GM18511 (cell line): ENCODE data around the gene EPHA6.

ENCODE experiments used
- ATAC-seq: cut with Tn5 transposase; IDR thresholded peaks from one replicate; pipeline ENCODE4 v1.9.1; 2021; ENCODE audit warnings: mild to moderate bottlenecking, moderate library complexity; ENCODE audit not compliant: unreplicated experiment

The EPHA6 gene

DNA sequence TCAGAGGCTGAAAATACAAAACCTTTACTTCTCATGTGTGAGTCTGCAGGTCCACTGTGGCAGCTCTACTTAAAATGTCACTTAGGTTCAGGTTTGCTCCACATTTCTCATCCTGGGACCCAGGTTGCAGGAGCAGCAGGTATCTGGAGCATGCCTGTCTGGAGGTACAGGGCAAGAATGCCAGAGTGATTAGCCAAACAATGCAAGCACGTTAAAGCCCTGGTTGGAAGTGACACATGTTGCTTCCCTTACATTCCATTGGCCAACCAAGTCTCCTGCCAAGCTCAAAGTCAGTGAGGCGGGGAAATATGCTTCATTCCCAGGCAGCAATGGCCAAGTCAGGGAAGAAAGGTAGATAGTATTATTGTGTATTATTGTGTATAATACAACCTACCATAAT lies 873.3 kb downstream of the EPHA6 start:
- no peak for ATAC-seq

DNA sequence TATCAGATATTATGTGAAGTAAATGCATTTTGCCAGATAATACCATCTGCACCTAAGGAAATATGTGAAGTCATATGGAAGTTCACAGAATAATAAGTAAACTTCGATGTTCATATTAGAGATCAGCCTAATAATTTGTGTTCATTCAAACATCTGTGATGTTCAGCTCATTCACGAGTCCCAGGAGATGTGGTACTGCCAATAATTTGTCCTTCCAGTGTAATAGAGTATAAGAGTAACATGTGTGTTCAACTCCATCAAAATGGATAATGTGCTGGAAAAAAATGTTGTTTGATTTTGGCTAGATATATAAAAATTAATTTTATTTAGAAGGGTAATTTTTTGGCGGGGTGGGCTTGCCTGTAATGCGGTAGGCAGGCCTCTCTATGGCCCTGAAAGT lies 874.7 kb downstream of the EPHA6 start:
- no peak for ATAC-seq

DNA sequence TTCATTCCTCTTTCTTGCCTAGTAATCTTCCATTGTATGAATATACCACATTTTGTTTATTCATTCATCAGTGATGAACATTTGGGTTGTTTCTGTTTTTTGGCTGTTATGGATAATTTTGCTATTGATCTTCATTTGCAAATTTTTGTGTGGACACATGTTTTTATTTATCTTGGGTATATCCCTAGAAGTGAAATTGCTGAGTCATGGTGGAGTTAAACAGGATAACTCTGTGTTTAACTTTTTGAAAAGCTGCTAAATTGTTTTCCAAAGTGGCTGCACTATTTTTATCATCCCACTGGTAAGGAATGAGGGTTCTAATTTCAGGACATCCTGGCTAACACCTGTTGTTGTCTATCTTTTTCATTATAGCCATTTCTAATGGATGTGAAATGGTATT lies 875.6 kb downstream of the EPHA6 start:
- ATAC-seq = no peak

GRCh38 chr3:97691354-97691753 lies 877.0 kb downstream of the EPHA6 start:
- ATAC-seq = peak; percentile 80

DNA sequence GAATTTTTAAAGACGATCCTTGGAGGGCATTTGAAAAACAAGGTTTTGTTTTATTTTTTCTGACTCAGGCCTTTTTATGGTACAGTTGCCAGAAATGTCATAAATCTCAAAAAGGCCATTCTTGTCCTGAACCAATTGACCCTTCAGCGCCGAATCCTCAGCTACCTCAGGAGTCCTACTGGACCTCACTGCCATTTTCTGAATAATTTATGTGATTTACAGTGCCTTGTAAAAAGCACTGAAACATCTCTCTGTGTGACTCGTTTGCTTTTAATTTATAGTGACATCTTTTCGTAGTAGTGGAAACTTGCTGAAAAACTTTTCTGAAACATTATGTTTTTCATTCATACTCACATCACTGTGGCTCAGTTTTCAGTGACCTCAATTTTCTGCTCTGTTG lies 878.0 kb downstream of the EPHA6 start:
- no peak for ATAC-seq

- no peak for ATAC-seq
Measured at GRCh38 chr3:97692831-97693230, 878.4 kb downstream of the EPHA6 start.

- no peak for ATAC-seq
Measured at GRCh38 chr3:97694876-97695275, 880.5 kb downstream of the EPHA6 start.

DNA sequence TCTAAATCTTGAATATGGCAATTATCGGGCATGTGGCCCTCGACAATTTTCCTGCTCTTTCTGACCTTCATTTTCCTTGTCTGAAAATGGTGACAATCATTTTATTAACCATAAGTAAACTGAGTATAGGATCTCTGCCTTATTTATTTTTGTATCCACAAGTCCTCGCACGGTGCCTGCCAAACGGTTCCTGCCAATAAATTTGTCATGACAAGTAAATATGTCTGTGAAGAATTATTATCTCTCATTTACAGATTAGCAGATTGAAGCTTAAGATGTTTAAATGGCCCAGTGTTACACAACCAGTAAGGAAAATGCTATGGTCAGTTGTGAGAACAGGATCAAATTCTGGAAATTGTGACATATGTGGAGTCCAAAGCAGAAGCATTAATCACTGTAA lies 884.3 kb downstream of the EPHA6 start:
- ATAC-seq = no peak

DNA sequence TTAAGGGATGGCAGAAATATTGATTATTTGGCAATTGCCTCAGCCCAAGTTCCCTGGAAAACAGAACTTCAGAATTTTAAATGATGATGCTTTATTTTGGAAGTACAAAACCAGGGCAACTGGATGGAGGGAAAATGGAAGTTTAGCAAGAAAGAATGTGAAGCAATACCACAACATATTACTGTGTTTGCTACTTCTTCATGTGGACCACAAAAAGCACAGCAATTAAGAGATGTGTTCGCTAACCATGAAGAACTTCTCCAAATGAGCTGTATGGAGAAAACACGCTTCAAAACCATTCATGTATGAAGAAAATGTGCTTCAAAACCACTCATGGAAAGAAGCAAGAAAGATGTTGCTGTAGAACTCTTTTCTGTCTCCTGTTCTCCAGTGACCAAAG lies 885.5 kb downstream of the EPHA6 start:
- no peak for ATAC-seq

DNA sequence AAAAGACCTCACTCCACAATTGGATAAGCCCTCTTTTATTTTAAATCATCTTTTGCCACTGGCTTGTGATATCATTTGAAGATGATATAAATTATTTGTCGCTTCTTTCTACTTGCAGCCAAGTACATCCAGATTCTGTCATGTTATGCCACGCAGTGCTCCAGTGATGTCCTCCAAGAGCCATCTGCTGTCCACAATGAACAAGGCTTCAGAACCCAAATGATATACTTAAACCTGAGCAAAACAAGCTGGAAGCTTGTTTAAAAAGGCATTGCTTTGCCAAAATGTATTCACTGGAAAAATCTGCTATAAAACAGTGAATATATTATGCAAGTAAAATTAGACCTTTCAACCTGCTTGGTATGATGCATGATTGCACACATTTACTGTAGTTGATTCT lies 891.4 kb downstream of the EPHA6 start:
- ATAC-seq = no peak

- no peak for ATAC-seq
Measured at GRCh38 chr3:97706226-97706625, 891.8 kb downstream of the EPHA6 start.

DNA sequence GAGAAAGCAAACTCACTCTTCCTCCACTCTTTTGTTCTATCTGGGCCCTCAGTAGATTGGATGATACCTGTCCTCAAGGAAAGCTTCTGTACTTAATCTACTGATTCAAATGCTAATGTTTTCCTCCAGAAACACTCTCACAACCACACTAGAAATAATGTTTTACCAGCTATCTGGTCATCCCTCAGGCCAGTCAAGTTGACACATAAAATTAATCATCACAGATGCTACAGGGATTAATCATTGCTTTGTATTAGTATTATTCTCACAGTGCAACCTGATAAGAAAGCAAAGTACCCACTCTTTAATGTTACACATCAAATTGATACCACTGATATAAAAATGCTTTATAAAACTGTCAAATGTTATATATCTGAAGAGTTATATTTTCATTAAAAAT lies 897.3 kb downstream of the EPHA6 start:
- ATAC-seq = no peak

- no peak for ATAC-seq
Measured at GRCh38 chr3:97712919-97713318, 898.5 kb downstream of the EPHA6 start.

DNA sequence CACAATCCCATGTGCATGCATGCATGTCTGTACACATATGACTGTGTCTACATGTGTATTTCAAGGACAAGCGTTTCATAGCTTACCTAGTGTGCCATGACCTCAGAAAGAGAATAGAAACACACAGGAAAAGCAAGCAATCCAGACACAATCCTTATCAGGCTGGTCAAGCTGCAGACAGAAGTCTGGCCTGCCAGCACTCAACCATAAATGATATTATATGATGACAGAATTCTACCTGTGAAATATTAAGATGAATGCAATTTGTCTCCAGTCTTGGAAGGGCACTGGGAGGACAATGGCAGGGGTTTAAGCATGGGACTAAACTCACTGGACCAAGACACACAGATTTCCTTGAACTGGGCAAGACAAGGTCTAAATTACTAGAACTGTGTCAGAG lies 899.2 kb downstream of the EPHA6 start:
- no peak for ATAC-seq

- peak; percentile 90 for ATAC-seq
Measured at GRCh38 chr3:97719156-97719821, 904.9 kb downstream of the EPHA6 start.

- ATAC-seq = no peak
Measured at GRCh38 chr3:97720417-97720816, 906.0 kb downstream of the EPHA6 start.

- ATAC-seq = no peak
Measured at GRCh38 chr3:97721446-97721845, 907.1 kb downstream of the EPHA6 start.

DNA sequence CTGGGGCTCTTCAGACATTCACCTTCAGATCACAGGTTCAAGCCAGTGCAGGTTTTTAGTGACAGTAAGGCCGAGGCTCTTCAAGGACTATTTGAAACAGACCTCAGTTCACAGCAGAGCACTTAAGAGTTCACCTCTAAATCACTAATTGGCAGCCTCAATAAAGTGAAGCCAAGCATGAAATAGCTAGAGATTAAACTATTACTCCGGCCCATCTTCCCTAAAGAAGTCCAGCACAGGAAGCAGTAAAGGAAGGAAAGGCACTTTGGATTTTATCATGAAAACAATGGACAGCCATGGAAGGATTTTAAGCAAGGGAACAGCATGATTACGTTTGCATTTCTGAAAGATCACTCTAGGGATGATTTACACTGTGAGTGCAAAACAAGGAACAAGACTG lies 922.5 kb downstream of the EPHA6 start:
- ATAC-seq = no peak

DNA sequence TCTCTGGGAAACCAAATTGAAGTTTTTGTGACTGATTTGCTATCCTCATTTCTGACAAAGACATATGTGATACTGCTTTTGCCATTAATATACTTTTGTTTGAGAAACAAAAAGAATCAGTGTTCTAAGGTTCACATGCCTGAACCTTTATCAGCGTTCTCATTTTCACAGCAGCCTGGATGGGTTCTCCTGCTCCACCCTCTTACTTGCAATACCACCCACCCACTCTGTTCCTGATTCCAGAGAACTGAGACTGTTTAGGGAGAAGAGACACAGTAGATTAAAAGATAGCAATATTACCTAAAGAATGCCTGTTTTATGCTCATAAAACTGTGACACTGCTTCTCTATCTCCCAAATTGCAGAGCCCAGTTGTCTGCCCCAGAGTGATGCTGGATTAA lies 924.4 kb downstream of the EPHA6 start:
- ATAC-seq = no peak

DNA sequence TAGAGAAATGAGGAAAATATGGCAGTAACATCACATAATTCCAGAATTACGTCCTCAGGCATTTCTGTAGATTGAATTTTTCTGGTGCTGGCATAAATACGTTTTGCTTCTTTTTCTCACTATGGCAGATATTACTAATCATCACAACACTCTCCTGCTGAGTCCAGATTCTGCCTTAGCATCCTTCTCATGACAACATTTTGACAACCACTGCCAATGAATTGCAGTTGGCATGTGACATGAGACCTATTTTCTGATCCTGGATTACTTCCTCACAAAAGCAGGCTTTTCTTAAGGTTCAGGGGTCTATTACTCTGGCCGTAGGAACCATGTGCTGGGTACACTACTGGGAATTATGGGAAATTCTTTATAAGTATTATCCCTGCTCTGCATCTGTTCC lies 927.6 kb downstream of the EPHA6 start:
- no peak for ATAC-seq

DNA sequence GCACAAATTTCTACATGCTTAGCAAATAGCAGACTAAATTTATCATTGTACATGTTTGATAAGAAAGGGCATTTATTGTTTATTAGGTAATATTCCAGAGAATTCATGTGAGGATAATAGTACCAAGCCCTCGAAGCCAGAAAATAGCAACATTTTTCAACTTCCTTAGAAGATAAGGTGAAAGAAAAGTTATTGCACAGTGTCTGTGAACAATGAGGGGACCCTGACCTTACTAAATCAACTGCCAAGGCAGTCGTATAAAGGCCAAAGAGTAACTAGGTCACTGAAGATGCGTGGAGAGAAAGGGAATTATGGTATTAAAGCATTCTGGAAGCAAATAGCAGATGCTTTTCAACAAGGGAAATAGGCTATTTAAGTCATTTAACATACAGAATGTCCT lies 929.9 kb downstream of the EPHA6 start:
- no peak for ATAC-seq

- ATAC-seq = peak; percentile 58
Measured at GRCh38 chr3:97763586-97764406, 949.4 kb downstream of the EPHA6 start.
